Endothelial cell of umbilical vein (primary cell): ENCODE measurements around the gene GABBR2. TPM values are rescaled to one million over a fixed set of nuclear protein-coding genes. Genes with fewer than 3 reads are reported as not detected.

Source experiments
- BruUV-seq: library from RNA; stranded (reverse); fragments of 400-500 nt; replicated peaks from 2 replicates; lab custom pipeline; 2021; lab: Mats Ljungman, UMichigan
- CTCF ChIA-PET: fragments of 300-600, 350-600 bp; sonication (Branson Sonifier 250); formaldehyde crosslinking; loops from one replicate; lab custom pipeline; 2021; ENCODE audit warnings: antibody characterized with exemption, inconsistent platforms; lab: Charles Lee
- POLR2A ChIA-PET: fragments of 300-600, 350-600 bp; sonication (Branson Sonifier 250); formaldehyde crosslinking; loops from one replicate; lab custom pipeline; 2021; ENCODE audit warnings: antibody characterized with exemption, inconsistent platforms; lab: Charles Lee
- DNase-seq: peaks from one replicate; pipeline ENCODE4 v3.0.0-alpha.2; 2011; ENCODE audit warnings: low read depth, low spot score
- FAIRE-seq: peaks from 2 replicates; lab custom pipeline; 2011; peaks lifted over from hg19 to GRCh38; lab: Jason Lieb, UNC
- H2AFZ ChIP-seq: 2 replicates; pipeline ENCODE4 v1.6.0; 2012; ENCODE audit warnings: low read depth, low read length, control low read depth, inconsistent platforms
- H3K27ac ChIP-seq: 2 replicates; pipeline ENCODE4 v1.5.1; 2011; ENCODE audit warnings: low read depth, mild to moderate bottlenecking, control low read depth, low read length, moderate library complexity; ENCODE audit not compliant: insufficient read depth
- H3K27me3 ChIP-seq, 2 experiments: 2 replicates each; pipeline versions ENCODE4 v1.6.0 to v1.6.1; 2011; ENCODE audit warnings: low read length in 2 of 2, mixed read lengths in 1 of 2; ENCODE audit not compliant: control insufficient read depth in 2 of 2, insufficient read depth in 2 of 2
- H3K36me3 ChIP-seq, 2 experiments: 2 replicates in 1 of 2; 3 replicates in 1 of 2; pipeline ENCODE4 v1.5.1; 2011; ENCODE audit warnings: low read length in 2 of 2, mild to moderate bottlenecking in 1 of 2, moderate library complexity in 1 of 2; ENCODE audit not compliant: control insufficient read depth in 2 of 2, insufficient read depth in 2 of 2; ENCODE audit errors: extremely low read depth in 1 of 2
- H3K4me1 ChIP-seq: 3 replicates; pipeline ENCODE4 v1.5.1; 2011; ENCODE audit warnings: mild to moderate bottlenecking, low read length; ENCODE audit not compliant: control insufficient read depth, insufficient read depth; ENCODE audit errors: extremely low read depth
- H3K4me2 ChIP-seq: 2 replicates; pipeline ENCODE4 v1.6.1; 2011; ENCODE audit warnings: low read length, control low read depth, mixed read lengths; ENCODE audit not compliant: insufficient read depth
- H3K4me3 ChIP-seq, 3 experiments: fragments of 200-600 bp in 1 of 3; sonication (generic), shearing (Covaris generic) in 1 of 3; replicated peaks in 1 of 3; 2 replicates each; pipeline ENCODE4 v1.5.1; 2011 to 2016; ENCODE audit warnings: control low read depth in 3 of 3, low read length in 3 of 3, mild to moderate bottlenecking in 2 of 3, inconsistent platforms in 1 of 3, low read depth in 1 of 3, moderate library complexity in 1 of 3; ENCODE audit not compliant: insufficient read depth in 1 of 3
- H3K79me2 ChIP-seq: 2 replicates; pipeline ENCODE4 v1.6.0; 2012; ENCODE audit warnings: low read length, inconsistent platforms; ENCODE audit not compliant: control insufficient read depth, insufficient read depth
- H3K9ac ChIP-seq: replicated peaks from 2 replicates; pipeline ENCODE3; 2011; ENCODE audit warnings: low read length, control low read depth; ENCODE audit not compliant: insufficient read depth; ENCODE audit errors: extremely low read depth
- H3K9me1 ChIP-seq: replicated peaks from 3 replicates; pipeline ENCODE4 v1.6.0; 2011; ENCODE audit warnings: mild to moderate bottlenecking, low read length; ENCODE audit not compliant: control insufficient read depth, insufficient read depth; ENCODE audit errors: extremely low read depth
- H3K9me3 ChIP-seq: replicated peaks from 2 replicates; pipeline ENCODE4 v1.5.1; 2012; ENCODE audit warnings: low read length, inconsistent platforms; ENCODE audit not compliant: control insufficient read depth, insufficient read depth
- H4K20me1 ChIP-seq: replicated peaks from 2 replicates; pipeline ENCODE3; 2011; ENCODE audit warnings: mild to moderate bottlenecking, low read length; ENCODE audit not compliant: control insufficient read depth, insufficient read depth; ENCODE audit errors: extremely low read depth
- EZH2 ChIP-seq: IDR thresholded peaks from 2 replicates; pipeline ENCODE4 v1.6.1; 2012; ENCODE audit warnings: borderline replicate concordance, low read depth, mild to moderate bottlenecking, moderate library complexity, low read length, inconsistent platforms; ENCODE audit not compliant: severe bottlenecking
- FOS ChIP-seq: IDR thresholded peaks from 2 replicates; pipeline ENCODE4 v1.6.1; 2011; ENCODE audit warnings: mild to moderate bottlenecking, low read length, moderate library complexity, borderline replicate concordance; ENCODE audit not compliant: insufficient read depth
- GATA2 ChIP-seq: IDR thresholded peaks from 2 replicates; pipeline ENCODE4 v1.7.0; 2011; ENCODE audit warnings: low read depth, mild to moderate bottlenecking, moderate library complexity, mixed read lengths, low read length; ENCODE audit not compliant: insufficient read length, insufficient read depth
- JUN ChIP-seq: IDR thresholded peaks from 2 replicates; pipeline ENCODE4 v1.6.1; 2011; ENCODE audit warnings: borderline replicate concordance, low read depth; ENCODE audit not compliant: insufficient read length, insufficient read depth
- MYC ChIP-seq: IDR thresholded peaks from one replicate; pipeline ENCODE4 v1.6.1; 2011; ENCODE audit warnings: mild to moderate bottlenecking, low read depth, low read length
- POLR2A ChIP-seq: IDR thresholded peaks from 2 replicates; pipeline ENCODE4 v1.6.1; 2012; ENCODE audit warnings: low read depth, mild to moderate bottlenecking, control low read depth, low read length
- POLR2AphosphoS5 ChIP-seq: IDR thresholded peaks from 2 replicates; pipeline ENCODE4 v1.6.1; 2012; ENCODE audit warnings: low read depth, mild to moderate bottlenecking, control low read depth, low read length, moderate library complexity; ENCODE audit not compliant: insufficient read depth
- dilution Hi-C: fragments of 300-500 bp; cut with MboI; formaldehyde crosslinking; loops from one replicate; pipeline ENCODE4 v1.15.0; 2019; ENCODE audit warnings: low sequenced_read_pairs; ENCODE audit not compliant: extremely low pct_ligation_motif_present
- intact Hi-C: fragments of 100-400 bp; cut with micrococcal nuclease; formaldehyde crosslinking; loops from one replicate; pipeline ENCODE4 v1.10.0; 2022
- polyA plus RNA-seq, 4 experiments: library from polyadenylated mRNA; depleted of rRNA in 3 of 4; stranded (reverse) in 3 of 4; unstranded in 1 of 4; fragments of >200 nt; gene quantifications; 2 replicates each; pipeline versions ENCODE4 v1.2.1 to v1.2.3, GENCODE V29; 2011 to 2012; ENCODE audit warnings: missing spikeins in 1 of 4
- total RNA-seq: library from RNA; stranded (reverse); gene quantifications from 2 replicates; pipeline ENCODE4 v1.2.3, GENCODE V29; 2021
- TF ChIP-seq, protein P1 (sequence below): IDR thresholded peaks from 2 replicates; pipeline ENCODE4 v1.6.1; 2011; ENCODE audit not compliant: insufficient read depth, insufficient read length
- TF ChIP-seq, protein P2 (sequence below), 2 donors: IDR thresholded peaks; 1 replicate in 1 of 2; 2 replicates in 1 of 2; pipeline ENCODE4 v1.5.1; 2011; ENCODE audit warnings: low read length in 2 of 2, mild to moderate bottlenecking in 2 of 2, moderate library complexity in 2 of 2, control low read depth in 1 of 2, inconsistent platforms in 1 of 2, low read depth in 1 of 2; ENCODE audit not compliant: insufficient read depth in 1 of 2; ENCODE audit errors: extremely low read depth in 1 of 2

Gene GABBR2
- total and polyA plus RNA-seq, 2 donors (not counting 3 experiments of a cell fraction or from before 2014, with no cell fraction given): 1.1 to 9.2 TPM

DNA sequence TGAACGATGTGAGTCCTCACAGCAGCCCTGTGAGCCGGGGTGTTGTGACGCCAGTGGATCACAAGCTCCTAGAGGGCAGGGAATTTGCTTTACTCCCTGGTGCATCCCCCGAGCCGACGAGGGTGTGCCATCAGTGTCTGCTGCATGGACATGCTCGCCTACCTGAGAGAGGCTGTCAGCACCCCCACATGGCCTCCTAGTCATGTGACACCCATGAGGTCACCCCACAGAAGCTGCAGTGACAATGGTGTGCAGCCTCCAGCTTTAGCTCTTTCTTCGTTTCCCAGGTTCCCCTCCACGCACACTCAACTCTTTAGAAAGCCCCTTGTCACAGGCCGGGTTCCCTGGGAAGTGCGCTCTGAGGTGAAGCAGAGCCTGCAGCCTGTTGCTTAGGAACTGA is 19.8 kb upstream of the GABBR2 start:
- CTCF ChIA-PET: interaction anchor here (1.4 kb wide), 1 partner anchor 20 kb away, joined by 4 read pairs; no protein-coding TSS in a partner anchor

More for the DNA sequence above, 19.8 kb upstream of the GABBR2 start:
- H2AFZ ChIP-seq: no peak overlapping the region
- POLR2A ChIA-PET: no interaction called here
- H4K20me1 ChIP-seq: no peaks in the 10 kb centered on the region
- no peak overlapping the region for H3K9ac ChIP-seq
- dilution Hi-C loops: no loop called here
- no peak for FAIRE-seq
- DNase-seq: no peak
- H3K79me2 ChIP-seq: no peaks in the 10 kb centered on the region
- no peaks in the 10 kb centered on the region for H3K4me1 ChIP-seq
- no TSS peak for BruUV-seq
- no peaks in the 10 kb centered on the region for H3K9me3 ChIP-seq
- no peak overlapping the region for H3K4me2 ChIP-seq
- no peaks in the 10 kb centered on the region for H3K9me1 ChIP-seq
- H3K36me3 ChIP-seq: no peaks in the 10 kb centered on the region
- intact Hi-C loops: no loop called here
- peaks cover 7 to 17% of the 10 kb centered on the region in 2 experiments for H3K27me3 ChIP-seq
- H3K4me3 ChIP-seq: no peak overlapping the region
- no peak overlapping the region for H3K27ac ChIP-seq
- TF ChIP-seq MYC: no peak
- TF ChIP-seq, protein P1, sequence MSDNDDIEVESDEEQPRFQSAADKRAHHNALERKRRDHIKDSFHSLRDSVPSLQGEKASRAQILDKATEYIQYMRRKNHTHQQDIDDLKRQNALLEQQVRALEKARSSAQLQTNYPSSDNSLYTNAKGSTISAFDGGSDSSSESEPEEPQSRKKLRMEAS: no peak
- TF ChIP-seq GATA2: no peak
- TF ChIP-seq POLR2AphosphoS5: no peak
- TF ChIP-seq, protein P2, sequence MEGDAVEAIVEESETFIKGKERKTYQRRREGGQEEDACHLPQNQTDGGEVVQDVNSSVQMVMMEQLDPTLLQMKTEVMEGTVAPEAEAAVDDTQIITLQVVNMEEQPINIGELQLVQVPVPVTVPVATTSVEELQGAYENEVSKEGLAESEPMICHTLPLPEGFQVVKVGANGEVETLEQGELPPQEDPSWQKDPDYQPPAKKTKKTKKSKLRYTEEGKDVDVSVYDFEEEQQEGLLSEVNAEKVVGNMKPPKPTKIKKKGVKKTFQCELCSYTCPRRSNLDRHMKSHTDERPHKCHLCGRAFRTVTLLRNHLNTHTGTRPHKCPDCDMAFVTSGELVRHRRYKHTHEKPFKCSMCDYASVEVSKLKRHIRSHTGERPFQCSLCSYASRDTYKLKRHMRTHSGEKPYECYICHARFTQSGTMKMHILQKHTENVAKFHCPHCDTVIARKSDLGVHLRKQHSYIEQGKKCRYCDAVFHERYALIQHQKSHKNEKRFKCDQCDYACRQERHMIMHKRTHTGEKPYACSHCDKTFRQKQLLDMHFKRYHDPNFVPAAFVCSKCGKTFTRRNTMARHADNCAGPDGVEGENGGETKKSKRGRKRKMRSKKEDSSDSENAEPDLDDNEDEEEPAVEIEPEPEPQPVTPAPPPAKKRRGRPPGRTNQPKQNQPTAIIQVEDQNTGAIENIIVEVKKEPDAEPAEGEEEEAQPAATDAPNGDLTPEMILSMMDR (IDR thresholded peaks at IDR 0.05; ENCODE audit: extremely low read depth in 1 of 2, insufficient read depth in 1 of 2, low read depth in 1 of 2, low read length in 2 of 2): no peak
- TF ChIP-seq JUN: no peak
- TF ChIP-seq FOS: no peak
- no peak for TF ChIP-seq POLR2A
- no peak for TF ChIP-seq EZH2
